ENCODE results near the gene DOCK4.
"Not testable (repeated sequence)": the region's sequence is repeated elsewhere in the genome, so short reads cannot be mapped to it uniquely, and the experiment has no call there.

Gene DOCK4
- 1.4 to 1.7 reads per million in 2 donors for total RNA-seq

- peak; percentile 90 for DNase-seq
Observed at GRCh38 chr7:112206238-112206990, at the start of gene DOCK4, which contains the start of gene ZNF277. TSS of gene DOCK4 (minus strand) at chr7:112206399. CDS start at chr7:112206138, 261 bp downstream. TSS of gene ZNF277 (plus strand) at chr7:112206695. CDS start at chr7:112206717, 22 bp downstream.

GRCh38 chr7:112255388-112255720, 49.2 kb upstream of the DOCK4 start:
- DNase-seq = no peak

GRCh38 chr7:112254709-112255387, 48.6 kb upstream of the DOCK4 start:
- DNase-seq = no peak

GRCh38 chr7:112254156-112254555, 48.0 kb upstream of the DOCK4 start:
- no peak for DNase-seq

- no peak for DNase-seq
Observed at GRCh38 chr7:112252691-112253090, 46.5 kb upstream of the DOCK4 start.

GRCh38 chr7:112252141-112252540, 45.9 kb upstream of the DOCK4 start:
- DNase-seq = no peak

- DNase-seq = not testable (repeated sequence)
Observed at GRCh38 chr7:112249967-112250366, 43.8 kb upstream of the DOCK4 start.

- no peak for DNase-seq
Observed at GRCh38 chr7:112248598-112248997, 42.4 kb upstream of the DOCK4 start.

GRCh38 chr7:112238852-112239610, 32.8 kb upstream of the DOCK4 start:
- DNase-seq = no peak

- DNase-seq = no peak
Observed at GRCh38 chr7:112238330-112238729, 32.1 kb upstream of the DOCK4 start.

GRCh38 chr7:112236597-112236996, 30.4 kb upstream of the DOCK4 start:
- DNase-seq = no peak

GRCh38 chr7:112234147-112234546, 27.9 kb upstream of the DOCK4 start:
- DNase-seq = no peak

- no peak for DNase-seq
Observed at GRCh38 chr7:112233048-112233697, 27.0 kb upstream of the DOCK4 start.

- DNase-seq = no peak
Observed at GRCh38 chr7:112232212-112232978, 26.2 kb upstream of the DOCK4 start.

GRCh38 chr7:112228632-112229031, 22.4 kb upstream of the DOCK4 start:
- DNase-seq = no peak

GRCh38 chr7:112226701-112227276, 20.6 kb upstream of the DOCK4 start:
- DNase-seq = no peak

GRCh38 chr7:112225006-112225405, 18.8 kb upstream of the DOCK4 start:
- DNase-seq = no peak

GRCh38 chr7:112224186-112224585, 18.0 kb upstream of the DOCK4 start:
- no peak for DNase-seq

- DNase-seq = no peak
Observed at GRCh38 chr7:112223310-112223709, 17.1 kb upstream of the DOCK4 start.

- DNase-seq = no peak
Observed at GRCh38 chr7:112220877-112221434, 14.8 kb upstream of the DOCK4 start.

GRCh38 chr7:112215787-112216186, 9.6 kb upstream of the DOCK4 start:
- DNase-seq = no peak

GRCh38 chr7:112214883-112215282, 8.7 kb upstream of the DOCK4 start:
- no peak for DNase-seq
